Retinal pigment epithelial cell (primary cell): Measurements from ENCODE around the gene RNF166.
A peak's percentile ranks its signal among the peaks of the same experiment; 100 is the strongest.

Experiments
- DNase-seq: peaks from one replicate; pipeline ENCODE4 v3.0.0-alpha.2; 2010; ENCODE audit warnings: low read depth
- H3K4me3 ChIP-seq: 2 replicates; pipeline ENCODE4 v1.5.1; 2011; ENCODE audit warnings: mild to moderate bottlenecking, low read length, control low read depth, moderate library complexity
- CTCF ChIP-seq: conservative IDR thresholded peaks from 2 replicates; pipeline ENCODE4 v1.5.1; 2011; ENCODE audit warnings: low read depth, low read length, control low read depth, inconsistent platforms

The RNF166 gene

DNA sequence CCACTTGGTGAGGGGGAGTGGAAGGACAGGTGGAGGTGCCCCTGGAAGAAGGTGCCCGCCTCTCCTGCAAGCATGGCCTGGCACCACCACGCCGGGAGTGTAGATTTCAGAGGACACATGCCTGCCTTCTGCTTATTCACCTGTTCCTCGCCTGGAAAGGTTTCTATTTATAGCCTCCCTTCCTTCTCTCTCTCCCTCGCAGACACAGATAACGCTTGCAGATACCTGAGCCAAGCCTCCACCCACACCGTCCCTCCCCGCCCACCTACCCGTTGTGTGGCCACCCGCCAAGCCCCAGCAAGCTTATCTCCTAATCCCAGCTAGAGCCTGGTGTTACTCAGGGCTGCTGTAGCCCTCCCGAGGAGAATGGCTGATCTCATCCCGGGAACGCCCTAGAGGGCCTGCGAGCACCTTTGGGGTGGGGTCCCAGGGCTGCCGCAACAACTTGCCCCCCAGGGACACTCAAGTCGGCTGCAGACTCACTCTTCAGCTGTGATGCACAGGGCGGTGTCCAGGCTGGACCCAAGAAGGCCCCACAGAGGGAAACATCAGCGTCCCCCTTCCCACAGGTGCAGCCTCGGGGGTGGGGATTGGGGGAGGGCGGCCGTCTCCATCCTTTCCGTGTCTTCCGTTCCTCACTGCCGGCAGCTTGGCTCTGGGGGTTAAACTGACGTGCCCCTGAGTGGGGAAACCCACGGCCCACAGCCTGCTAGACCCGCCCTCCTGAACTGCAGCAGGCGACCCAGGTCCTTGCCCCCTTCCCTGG, 18.0 kb downstream of the RNF166 start:
- no peak overlapping the region for H3K4me3 ChIP-seq
- no peak for TF ChIP-seq CTCF
- peak; percentile 22 for DNase-seq

DNA sequence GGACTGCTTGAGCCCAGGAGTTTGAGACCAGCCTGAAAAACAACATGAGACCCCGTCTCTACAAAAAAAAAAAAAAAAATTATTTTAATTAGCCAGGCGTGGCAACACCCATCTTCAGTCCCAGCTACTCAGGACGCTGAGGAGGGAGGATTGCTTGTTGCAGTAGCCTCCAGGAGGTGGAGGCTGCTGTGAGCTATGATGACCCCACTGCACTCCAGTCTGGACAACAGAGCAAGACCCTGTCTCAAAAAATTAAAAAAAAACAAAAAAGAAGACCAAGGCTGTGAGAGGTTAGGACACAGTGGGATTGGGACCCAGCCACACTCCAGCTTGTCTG, 18.6 kb downstream of the RNF166 start:
- TF ChIP-seq CTCF: no peak
- no peak overlapping the region for H3K4me3 ChIP-seq
- no peak for DNase-seq

DNA sequence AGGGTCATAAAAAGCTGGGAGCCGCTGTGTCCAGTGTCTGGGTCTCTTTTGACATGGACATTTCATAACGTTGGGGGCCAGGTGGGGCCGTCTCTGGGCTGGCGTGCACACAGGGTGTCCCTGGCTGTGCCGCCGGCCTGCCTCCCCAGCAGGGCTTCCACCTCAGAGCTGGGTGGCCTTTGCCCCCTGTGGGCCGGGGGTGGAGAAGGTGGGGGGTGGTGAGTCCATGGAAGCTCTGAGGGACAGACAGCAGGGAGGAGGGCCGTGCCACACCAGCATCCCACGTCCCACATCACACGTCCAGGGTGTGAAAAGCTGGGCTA, 19.0 kb downstream of the RNF166 start:
- no peak for TF ChIP-seq CTCF
- no peak overlapping the region for H3K4me3 ChIP-seq
- DNase-seq: no peak

GRCh38 chr16:88686439-88687253, 19.6 kb downstream of the RNF166 start, which contains the start of gene SNAI3:
Gene SNAI3, minus strand, starts transcription at chr16:88686507. Its CDS starts 101 bp downstream, at chr16:88686406.
- TF ChIP-seq CTCF: no peak

DNA sequence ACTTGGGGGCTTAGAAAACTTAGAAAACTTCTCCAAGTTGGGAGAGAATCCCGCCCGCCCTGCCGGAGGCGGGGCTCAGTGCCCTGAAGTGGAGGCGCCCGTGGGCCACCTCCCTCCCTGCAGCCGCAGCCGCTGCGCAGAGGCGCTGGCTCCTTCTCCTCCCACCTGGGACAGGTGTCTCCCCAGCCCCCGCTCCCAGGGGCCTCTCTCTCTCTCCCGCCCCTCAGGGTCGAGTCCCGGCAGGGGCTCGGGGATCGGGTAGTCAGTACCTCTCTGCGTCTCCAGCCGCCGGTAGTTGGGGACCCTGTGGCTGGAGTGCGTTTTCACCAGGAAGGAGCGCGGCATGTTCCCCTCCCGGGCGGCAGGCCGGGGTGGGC, 20.2 kb downstream of the RNF166 start:
- peak overlapping the region; percentile 50 for H3K4me3 ChIP-seq
- TF ChIP-seq CTCF: no peak
- no peak for DNase-seq

More at GRCh38 chr16:88686439-88687253, 19.6 kb downstream of the RNF166 start, which contains the start of gene SNAI3:
- peak; percentile 11 for DNase-seq
- H3K4me3 ChIP-seq: peak within 1 kb of the TSS; percentile 50

- peak overlapping the region; percentile 50 for H3K4me3 ChIP-seq
- peak; percentile 89 for TF ChIP-seq CTCF
- no peak for DNase-seq
Measured at GRCh38 chr16:88685156-88686061, 20.8 kb downstream of the RNF166 start.
